Superior temporal gyrus (tissue), 1 donor: ENCODE measurements around the gene OR6P1.

Experiments
- DNase-seq: peaks from one replicate; pipeline ENCODE4 v3.0.0-alpha.2; 2016; ENCODE audit errors: extremely low spot score

OR6P1 gene

DNA sequence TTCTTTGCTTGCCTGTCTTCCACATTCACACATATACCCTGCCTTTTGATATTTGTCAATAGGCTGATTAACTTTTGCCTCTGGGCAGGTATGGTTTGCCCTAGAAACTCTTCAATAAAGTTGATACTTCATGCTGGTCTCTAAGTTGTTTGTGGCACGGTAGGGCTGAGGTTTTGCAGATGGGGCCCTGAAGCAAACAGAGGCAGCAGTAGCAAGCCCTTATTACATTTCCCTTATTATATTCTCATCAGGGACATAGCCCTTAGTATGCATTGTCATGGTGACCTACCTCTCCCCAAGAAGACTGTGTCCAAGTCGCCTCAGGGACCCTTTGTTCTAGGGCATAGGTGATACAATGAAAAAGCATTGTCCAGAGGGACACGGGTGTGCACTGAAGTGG, at the start of gene OR6P1:
Gene OR6P1 (minus strand): TSS at position 101 of the 400 bp plus-strand sequence. CDS start 6,976 bp downstream, outside the sequence.
- DNase-seq = no peak

GRCh38 chr1:158613764-158614163, 43.4 kb upstream of the OR6P1 start:
- DNase-seq = no peak

DNA sequence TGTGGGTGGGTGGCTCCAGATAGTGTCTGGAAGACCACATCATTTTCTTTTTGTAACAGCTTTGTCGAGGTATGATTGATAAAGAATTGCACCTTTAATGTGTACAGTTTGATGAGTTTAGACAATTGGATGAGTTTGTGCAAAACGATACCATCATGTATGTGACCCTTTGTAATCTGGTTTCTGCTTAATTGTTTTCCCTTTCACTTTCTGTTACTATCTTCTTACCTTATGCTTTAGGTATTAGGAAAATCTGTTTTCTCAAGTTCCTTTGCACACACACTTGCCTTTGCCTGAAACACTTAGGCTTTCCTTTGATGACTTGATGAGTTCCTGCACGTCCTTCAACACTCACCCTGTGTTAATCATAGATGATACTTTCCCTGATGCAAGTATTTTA, 41.5 kb upstream of the OR6P1 start:
- no peak for DNase-seq

DNA sequence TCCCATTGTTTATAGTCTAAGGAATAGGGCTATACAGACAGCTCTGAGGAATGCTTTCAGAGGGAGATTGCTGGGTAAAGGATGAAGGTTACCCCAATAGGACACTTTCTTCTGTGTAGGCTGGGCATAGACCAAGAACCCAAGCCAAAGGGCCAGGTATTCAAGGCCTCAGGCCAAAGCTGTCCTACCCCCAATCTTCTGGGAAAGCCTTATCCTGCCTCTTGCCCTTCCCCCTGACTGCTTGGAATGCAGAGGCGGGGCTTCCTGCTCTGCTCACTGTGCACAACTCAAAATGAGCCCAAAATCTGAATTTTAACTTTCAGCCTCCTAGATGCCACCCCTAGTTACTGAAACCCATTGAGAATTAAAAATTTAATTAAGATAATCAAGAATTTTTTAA, 36.9 kb upstream of the OR6P1 start:
- DNase-seq = no peak

DNA sequence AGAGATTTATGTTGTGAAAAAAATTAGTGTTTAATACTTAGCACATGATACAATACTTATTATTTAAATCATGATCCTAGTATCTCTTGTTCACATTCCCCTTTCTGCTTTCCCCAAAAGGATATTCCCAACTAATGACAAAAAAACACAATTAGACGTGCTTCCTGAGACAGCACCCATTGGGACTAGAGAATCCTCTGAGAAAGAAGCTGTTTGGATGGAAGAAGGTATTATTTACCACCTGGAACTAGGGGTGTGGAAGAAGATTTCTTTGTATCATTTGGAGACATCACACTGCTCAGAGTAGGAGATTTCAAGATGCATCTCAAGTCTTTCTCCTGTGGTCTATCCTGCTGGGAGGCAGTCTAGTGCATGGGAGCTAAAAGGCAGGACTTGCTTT, 34.6 kb upstream of the OR6P1 start, which contains the start of gene OR10Z1:
Gene OR10Z1 (plus strand): TSS at position 301 of the 400 bp plus-strand sequence. CDS start 1,171 bp downstream, outside the sequence.
- DNase-seq = no peak

DNA sequence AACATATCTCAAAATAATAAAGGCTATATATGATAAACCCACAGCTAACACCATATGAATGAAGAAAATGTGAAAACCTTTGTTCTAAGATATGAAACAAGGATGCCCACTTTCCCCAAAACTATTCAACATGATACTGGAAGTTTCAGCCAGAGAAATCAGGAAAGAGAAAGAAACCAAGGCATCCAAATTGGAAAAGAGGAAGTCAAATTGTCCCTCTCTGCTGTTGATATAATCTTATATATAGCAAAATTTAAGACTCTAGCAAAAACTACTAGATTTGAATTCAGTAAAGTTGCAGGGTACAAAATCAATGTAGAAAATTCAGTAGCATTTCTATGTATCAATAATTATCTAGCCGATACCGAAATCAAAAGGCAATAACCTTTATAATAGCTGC, 30.4 kb upstream of the OR6P1 start:
- DNase-seq = no peak

- no peak for DNase-seq
These were observed 16.6 kb upstream of the OR6P1 start for GRCh38 chr1:158586942-158587341.

DNA sequence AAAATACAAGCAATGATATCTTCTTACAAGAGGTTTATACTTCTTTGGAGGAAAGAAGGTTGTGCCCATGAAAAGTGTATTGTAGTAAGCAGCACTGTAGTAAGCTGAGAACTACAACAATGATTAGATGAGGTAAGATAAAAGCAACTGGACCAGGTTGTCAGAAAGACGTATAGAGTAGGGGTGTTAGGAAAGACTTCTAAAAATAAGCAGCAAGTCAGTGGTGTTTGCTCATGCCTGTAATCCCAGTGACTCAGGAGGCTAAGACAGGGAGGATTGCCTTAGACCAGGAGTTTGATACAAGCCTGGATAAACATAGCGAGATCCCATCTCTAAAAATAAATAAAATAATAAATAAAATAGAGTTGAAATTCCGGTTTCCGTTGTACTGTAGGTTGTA, 13.6 kb upstream of the OR6P1 start:
- DNase-seq = no peak

GRCh38 chr1:158579733-158580132, 9.4 kb upstream of the OR6P1 start, which contains the start of gene OR10X1:
Gene OR10X1 (minus strand): TSS chr1:158579899. CDS start chr1:158579899, 0 bp downstream.
- DNase-seq = no peak

- DNase-seq = no peak
These were observed 7.2 kb upstream of the OR6P1 start for GRCh38 chr1:158577561-158577960.

DNA sequence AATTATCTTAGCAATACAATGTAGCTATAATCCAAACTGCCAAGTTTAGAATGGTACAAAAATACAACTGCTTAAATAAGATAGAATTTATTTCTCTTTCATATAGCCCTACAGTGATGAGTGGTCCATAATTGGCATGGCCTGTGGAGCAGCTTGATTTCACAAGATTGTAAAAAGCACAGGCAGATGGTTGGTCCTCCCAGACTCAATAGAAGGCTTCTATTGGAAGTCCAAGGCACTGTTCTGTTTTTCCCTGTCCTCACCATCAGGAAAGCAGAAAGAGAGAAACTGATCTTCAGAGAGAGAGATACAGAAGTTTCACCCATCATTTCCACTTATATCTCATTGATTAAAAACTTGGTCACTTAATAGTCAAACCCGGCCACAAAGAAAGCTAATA, 1.8 kb upstream of the OR6P1 start:
- DNase-seq = no peak

- no peak for DNase-seq
These were observed 5.8 kb downstream of the OR6P1 start for GRCh38 chr1:158564608-158565007.

DNA sequence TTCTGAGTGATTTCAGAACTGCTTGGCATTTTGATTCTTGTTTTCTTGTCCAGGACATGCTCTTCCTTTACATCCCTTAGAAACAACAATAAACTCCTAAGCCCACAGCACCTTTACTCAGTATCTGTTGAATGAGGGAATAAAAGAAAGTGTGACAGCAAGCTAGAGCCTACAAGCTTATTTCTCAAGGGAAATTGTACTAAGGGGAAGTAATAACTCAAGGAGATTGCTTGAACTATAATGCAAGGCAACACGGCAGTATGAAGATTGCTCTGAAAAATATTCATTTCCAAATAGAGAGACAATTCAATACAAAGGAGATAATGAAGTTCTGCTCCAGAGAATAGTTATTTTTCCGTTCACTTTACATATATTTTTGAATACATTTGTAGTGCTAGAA, 6.5 kb downstream of the OR6P1 start:
- DNase-seq = no peak

GRCh38 chr1:158559696-158560095, 10.7 kb downstream of the OR6P1 start:
- no peak for DNase-seq

GRCh38 chr1:158554352-158554751, 16.0 kb downstream of the OR6P1 start, which contains the start of gene OR6Y1:
Gene OR6Y1 (minus strand): TSS chr1:158554405. CDS start chr1:158548105, 6,300 bp downstream.
- DNase-seq = no peak

DNA sequence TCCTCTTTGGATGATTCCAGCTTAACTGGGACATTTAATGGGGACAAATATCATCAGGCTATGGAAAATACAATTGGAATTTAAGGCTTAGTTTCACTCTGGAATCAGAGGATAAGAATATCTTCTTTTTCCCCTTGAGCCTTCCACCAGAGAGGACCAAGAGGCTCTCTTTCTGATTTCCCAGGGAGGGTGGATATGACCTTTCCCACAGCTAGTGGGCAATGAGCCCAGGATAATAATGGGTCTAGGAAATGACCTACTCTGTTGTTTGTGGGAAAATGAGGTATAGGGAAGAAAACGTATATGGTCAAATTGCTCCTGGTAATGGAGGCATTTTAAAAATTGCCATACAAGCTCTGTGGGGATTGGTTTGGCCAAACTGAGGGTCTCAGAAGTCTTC, 18.1 kb downstream of the OR6P1 start:
- no peak for DNase-seq

GRCh38 chr1:158547533-158547932, 22.8 kb downstream of the OR6P1 start:
- no peak for DNase-seq

GRCh38 chr1:158537609-158538008, 32.8 kb downstream of the OR6P1 start:
- DNase-seq = no peak

- no peak for DNase-seq
These were observed 35.9 kb downstream of the OR6P1 start for GRCh38 chr1:158534496-158534895.

GRCh38 chr1:158527190-158527815, 43.1 kb downstream of the OR6P1 start:
- DNase-seq = no peak

- DNase-seq = no peak
These were observed 48.7 kb downstream of the OR6P1 start for GRCh38 chr1:158521666-158522058.

GRCh38 chr1:158520955-158521665, 49.3 kb downstream of the OR6P1 start:
- DNase-seq = no peak

- no peak for DNase-seq
These were observed 50.4 kb downstream of the OR6P1 start for GRCh38 chr1:158520021-158520420.
